Activated CD4-positive, alpha-beta T cell treated with anti-CD3 and anti-CD28 coated beads, Interleukin-2, amount 10 ng/mL, durations not matched to agents 24 days and 14 days (primary cell): ENCODE results near the gene SLC5A4. TPM values are rescaled to one million over a fixed set of nuclear protein-coding genes. Genes with fewer than 3 reads are reported as not detected.
"Not testable (repeated sequence)": the region's sequence is repeated elsewhere in the genome, so short reads cannot be mapped to it uniquely, and the experiment has no call there.

ENCODE experiments used
- DNase-seq: peaks from one replicate; pipeline ENCODE4 v3.0.0; 2022
- H3K27ac Mint-ChIP-seq: one replicate; pipeline ENCODE4 v1.8.0; 2022; ENCODE audit warnings: mild to moderate bottlenecking, mixed read lengths
- H3K27me3 Mint-ChIP-seq: one replicate; pipeline ENCODE4 v1.8.0; 2022; ENCODE audit warnings: mixed read lengths
- H3K36me3 Mint-ChIP-seq: one replicate; pipeline ENCODE4 v1.8.0; 2022; ENCODE audit warnings: low read depth, mild to moderate bottlenecking, mixed read lengths
- H3K4me1 Mint-ChIP-seq: one replicate; pipeline ENCODE4 v1.8.0; 2021; ENCODE audit warnings: mixed read lengths
- H3K4me3 Mint-ChIP-seq: one replicate; pipeline ENCODE4 v1.8.0; 2022; ENCODE audit warnings: mild to moderate bottlenecking, moderate library complexity, mixed read lengths
- H3K9me3 Mint-ChIP-seq: one replicate; pipeline ENCODE4 v1.8.0; 2021; ENCODE audit warnings: mixed read lengths
- intact Hi-C: fragments of 100-400 bp; cut with micrococcal nuclease; formaldehyde crosslinking; loops from one replicate; pipeline ENCODE4 v1.15.1; 2023
- total RNA-seq: library from RNA; stranded (reverse); gene quantifications from 2 replicates; pipeline ENCODE4 v1.2.3, GENCODE V29; 2022

SLC5A4 gene
- not detected in 2 replicates for total RNA-seq

- H3K27ac Mint-ChIP-seq: no peak within 1 kb of the TSS
- no peaks in the 10 kb centered on the region for H3K9me3 Mint-ChIP-seq
- intact Hi-C loops: no loop called here
- no peak within 1 kb of the TSS for H3K4me3 Mint-ChIP-seq
- H3K36me3 Mint-ChIP-seq: no peaks in the 10 kb centered on the region
- no peak for DNase-seq
- H3K27me3 Mint-ChIP-seq: peaks cover 35% of the 10 kb centered on the region
- peaks cover 2% of the 10 kb centered on the region for H3K4me1 Mint-ChIP-seq
Observed at GRCh38 chr22:32255217-32255616, at the start of gene SLC5A4. SLC5A4 (minus strand) TSS chr22:32255347; CDS start chr22:32255329, 18 bp downstream.

- peaks cover 18% of the 10 kb centered on the region for H3K27me3 Mint-ChIP-seq
- H3K9me3 Mint-ChIP-seq, H3K4me3 Mint-ChIP-seq, H3K27ac Mint-ChIP-seq, DNase-seq, H3K36me3 Mint-ChIP-seq, intact Hi-C loops, H3K4me1 Mint-ChIP-seq: not testable (repeated sequence)
Observed at GRCh38 chr22:32293921-32294320, 38.8 kb upstream of the SLC5A4 start.

GRCh38 chr22:32286290-32286840 lies 31.2 kb upstream of the SLC5A4 start:
- peak; percentile 20 for DNase-seq
- intact Hi-C loops: no loop called here
- no peaks in the 10 kb centered on the region for H3K4me1 Mint-ChIP-seq
- no peak overlapping the region for H3K4me3 Mint-ChIP-seq
- no peak overlapping the region for H3K27ac Mint-ChIP-seq
- no peaks in the 10 kb centered on the region for H3K36me3 Mint-ChIP-seq
- H3K9me3 Mint-ChIP-seq: no peaks in the 10 kb centered on the region
- peaks cover 23% of the 10 kb centered on the region for H3K27me3 Mint-ChIP-seq

DNA sequence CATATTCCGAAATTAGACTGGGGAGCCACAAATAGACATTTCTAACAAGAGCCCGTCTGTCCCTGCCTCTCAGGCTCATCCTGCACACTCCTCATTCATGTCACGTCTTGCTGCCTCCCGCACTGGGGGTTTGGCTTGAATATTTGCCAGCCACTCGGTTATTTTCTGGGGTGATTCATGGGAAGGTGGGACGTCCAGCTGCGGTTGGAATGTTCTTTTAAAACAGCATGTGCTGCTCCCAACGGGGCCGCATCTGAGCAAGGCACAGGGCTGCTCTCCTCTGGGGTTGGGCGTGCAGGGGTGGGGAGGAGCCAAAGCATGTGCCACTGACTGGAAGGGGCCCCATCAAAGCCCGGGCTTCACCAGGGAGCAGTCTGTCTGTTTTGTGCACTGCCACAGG lies 25.9 kb upstream of the SLC5A4 start:
- Mint-ChIP-seq H3K4me1 (no peaks in the 10 kb centered on the region), H3K36me3 (no peaks in the 10 kb centered on the region), H3K27me3 (peaks cover 7% of the 10 kb centered on the region), H3K27ac (no peak overlapping the region), H3K9me3 (no peaks in the 10 kb centered on the region), H3K4me3 (no peak overlapping the region)
- intact Hi-C loops: no loop called here
- no peak for DNase-seq

- H3K9me3 Mint-ChIP-seq, DNase-seq, H3K4me1 Mint-ChIP-seq, H3K4me3 Mint-ChIP-seq, H3K27me3 Mint-ChIP-seq, intact Hi-C loops, H3K27ac Mint-ChIP-seq, H3K36me3 Mint-ChIP-seq: not testable (repeated sequence)
Observed at GRCh38 chr22:32275353-32275752, 20.2 kb upstream of the SLC5A4 start.

- no peak for DNase-seq
- Mint-ChIP-seq H3K27ac (no peak overlapping the region), H3K27me3 (peaks cover 2% of the 10 kb centered on the region), H3K36me3 (no peaks in the 10 kb centered on the region), H3K4me3 (no peak overlapping the region), H3K9me3 (no peaks in the 10 kb centered on the region), H3K4me1 (peaks cover 1% of the 10 kb centered on the region)
- intact Hi-C loops: no loop called here
Observed at GRCh38 chr22:32271389-32271788, 16.2 kb upstream of the SLC5A4 start.

DNA sequence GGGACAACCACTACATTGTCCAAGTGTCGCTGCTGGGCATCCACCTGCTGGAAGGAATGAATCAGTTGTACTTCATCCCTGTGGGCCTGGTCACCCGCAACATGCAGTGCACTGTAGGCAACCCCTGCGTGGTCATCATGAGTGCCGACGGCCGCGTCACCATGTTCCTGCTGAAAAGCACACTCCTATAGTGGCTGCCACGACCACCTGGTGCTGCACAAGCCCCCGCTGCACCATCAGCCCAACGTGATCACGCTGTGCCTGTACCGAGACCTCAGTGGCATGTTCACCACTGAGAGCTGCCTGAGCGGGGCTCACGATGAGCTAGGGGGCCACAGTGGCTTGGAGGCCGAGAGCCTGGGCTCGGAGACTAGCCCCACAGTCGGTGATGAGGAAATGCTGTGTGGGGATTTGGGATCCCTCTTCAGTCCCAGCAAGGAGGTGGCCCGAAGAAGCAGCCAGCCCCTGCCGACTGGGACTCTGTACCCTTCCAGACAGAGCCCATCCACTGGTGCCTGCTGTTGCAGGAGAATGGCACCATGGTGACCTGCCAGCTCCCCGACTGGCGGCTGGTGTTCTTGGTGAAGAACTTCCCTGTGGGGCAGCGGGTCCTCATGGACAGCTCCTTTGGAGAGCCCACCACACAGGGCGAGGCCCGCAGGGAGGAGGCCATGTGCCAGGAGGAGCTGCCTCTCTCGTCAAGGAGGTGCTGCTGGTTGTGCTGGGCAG lies 15.7 kb upstream of the SLC5A4 start:
- no peaks in the 10 kb centered on the region for H3K9me3 Mint-ChIP-seq
- no peaks in the 10 kb centered on the region for H3K36me3 Mint-ChIP-seq
- peaks cover 7% of the 10 kb centered on the region for H3K4me1 Mint-ChIP-seq
- H3K4me3 Mint-ChIP-seq: no peak overlapping the region
- H3K27me3 Mint-ChIP-seq: peaks cover 2% of the 10 kb centered on the region
- intact Hi-C loops: no loop called here
- H3K27ac Mint-ChIP-seq: no peak overlapping the region
- DNase-seq: peak; percentile 48

- DNase-seq: no peak
- H3K4me3 Mint-ChIP-seq: no peak overlapping the region
- H3K36me3 Mint-ChIP-seq: no peaks in the 10 kb centered on the region
- intact Hi-C loops: loop anchor here (10.0 kb wide), 1 partner anchor 165 kb away; no protein-coding TSS in a partner anchor
- H3K27me3 Mint-ChIP-seq: peaks cover 2% of the 10 kb centered on the region
- peaks cover 10% of the 10 kb centered on the region for H3K4me1 Mint-ChIP-seq
- no peak overlapping the region for H3K27ac Mint-ChIP-seq
- H3K9me3 Mint-ChIP-seq: no peaks in the 10 kb centered on the region
Observed at GRCh38 chr22:32269316-32269715, 14.2 kb upstream of the SLC5A4 start.

DNA sequence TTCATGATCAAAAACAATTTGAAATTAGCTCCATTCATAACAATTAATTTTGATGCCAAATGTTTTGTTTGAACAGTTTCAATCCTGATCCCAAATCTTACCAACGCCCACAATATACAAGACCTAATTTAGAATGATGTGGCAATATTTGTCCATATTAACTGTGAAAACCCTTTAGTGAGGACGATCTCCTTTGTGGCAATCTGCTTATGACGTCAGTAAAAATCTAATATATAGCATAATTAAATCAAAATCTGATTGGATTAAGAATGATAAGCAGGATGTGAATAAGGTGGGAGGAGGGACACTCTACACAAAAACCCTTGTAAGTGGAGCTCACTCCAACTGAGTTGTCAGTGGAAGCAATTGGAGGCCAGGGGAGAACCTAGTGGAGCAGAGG lies 11.9 kb upstream of the SLC5A4 start:
- Mint-ChIP-seq H3K4me3 (no peak overlapping the region), H3K4me1 (peaks cover 10% of the 10 kb centered on the region), H3K9me3 (no peaks in the 10 kb centered on the region), H3K27me3 (peaks cover 2% of the 10 kb centered on the region), H3K36me3 (no peaks in the 10 kb centered on the region), H3K27ac (no peak overlapping the region)
- no peak for DNase-seq
- intact Hi-C loops: loop anchor here (10.0 kb wide), 1 partner anchor 162 kb away; no protein-coding TSS in a partner anchor

GRCh38 chr22:32265882-32266767 lies 11.0 kb upstream of the SLC5A4 start:
- no peak overlapping the region for H3K27ac Mint-ChIP-seq

DNA sequence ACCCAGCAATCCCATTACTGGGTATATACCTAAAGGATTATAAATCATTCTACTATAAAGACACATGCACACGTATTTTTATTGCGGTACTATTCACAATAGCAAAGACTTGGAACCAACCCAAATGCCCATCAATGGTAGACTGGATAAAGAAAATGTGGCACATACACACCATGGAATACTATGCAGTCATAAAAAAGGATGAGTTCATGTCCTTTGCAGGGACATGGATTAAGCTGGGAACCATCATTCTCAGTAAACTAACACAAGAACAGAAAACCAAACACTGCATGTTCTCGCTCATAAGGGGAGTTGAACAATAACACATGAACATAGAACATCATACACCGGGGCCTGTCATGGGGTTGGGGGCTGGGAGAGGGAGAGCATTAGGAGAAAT lies 8.5 kb upstream of the SLC5A4 start:
- not testable (repeated sequence) for H3K27ac Mint-ChIP-seq, H3K27me3 Mint-ChIP-seq, DNase-seq, H3K4me3 Mint-ChIP-seq, H3K36me3 Mint-ChIP-seq, H3K9me3 Mint-ChIP-seq, H3K4me1 Mint-ChIP-seq
- intact Hi-C loops: loop anchor here (10.0 kb wide), 1 partner anchor 159 kb away; no protein-coding TSS in a partner anchor

More at GRCh38 chr22:32265882-32266767, 11.0 kb upstream of the SLC5A4 start:
- Mint-ChIP-seq H3K27me3 (peaks cover 2% of the 10 kb centered on the region), H3K36me3 (no peaks in the 10 kb centered on the region), H3K4me3 (no peak overlapping the region), H3K9me3 (no peaks in the 10 kb centered on the region), H3K4me1 (peaks cover 10% of the 10 kb centered on the region)
- peak; percentile 90 for DNase-seq
- intact Hi-C loops: loop anchor here (1.0 to 10.0 kb wide), 2 partner anchors 161 to 289 kb away; no protein-coding TSS in a partner anchor

GRCh38 chr22:32261306-32261705 lies 6.2 kb upstream of the SLC5A4 start:
- intact Hi-C loops: loop anchor here (10.0 kb wide), 1 partner anchor 157 kb away; no protein-coding TSS in a partner anchor
- Mint-ChIP-seq H3K27ac (no peak overlapping the region), H3K9me3 (no peaks in the 10 kb centered on the region), H3K36me3 (no peaks in the 10 kb centered on the region), H3K27me3 (peaks cover 17% of the 10 kb centered on the region), H3K4me3 (no peak overlapping the region), H3K4me1 (peaks cover 7% of the 10 kb centered on the region)
- DNase-seq: no peak

DNA sequence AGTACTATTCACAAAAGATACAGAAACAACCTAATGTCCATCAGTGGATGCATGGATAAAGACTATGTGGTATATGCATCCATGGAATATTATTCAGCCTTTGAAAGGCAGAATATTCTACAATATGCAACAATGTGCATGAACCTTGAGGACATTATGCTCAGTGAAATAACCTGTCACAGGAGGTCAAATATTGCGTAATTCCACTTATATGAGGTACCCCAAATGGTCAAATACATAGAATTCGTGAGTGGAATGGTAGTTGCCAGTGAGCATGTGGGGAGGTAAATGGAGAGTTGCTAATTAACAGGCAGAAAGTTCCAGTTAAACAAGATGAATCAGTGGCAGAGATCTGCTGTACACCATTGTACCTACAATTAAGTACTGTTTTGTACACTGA lies 3.6 kb upstream of the SLC5A4 start:
- no peak for DNase-seq
- intact Hi-C loops: no loop called here
- Mint-ChIP-seq H3K4me1 (peaks cover 2% of the 10 kb centered on the region), H3K27me3 (peaks cover 23% of the 10 kb centered on the region), H3K36me3 (no peaks in the 10 kb centered on the region), H3K27ac (no peak overlapping the region), H3K9me3 (no peaks in the 10 kb centered on the region), H3K4me3 (no peak overlapping the region)

DNA sequence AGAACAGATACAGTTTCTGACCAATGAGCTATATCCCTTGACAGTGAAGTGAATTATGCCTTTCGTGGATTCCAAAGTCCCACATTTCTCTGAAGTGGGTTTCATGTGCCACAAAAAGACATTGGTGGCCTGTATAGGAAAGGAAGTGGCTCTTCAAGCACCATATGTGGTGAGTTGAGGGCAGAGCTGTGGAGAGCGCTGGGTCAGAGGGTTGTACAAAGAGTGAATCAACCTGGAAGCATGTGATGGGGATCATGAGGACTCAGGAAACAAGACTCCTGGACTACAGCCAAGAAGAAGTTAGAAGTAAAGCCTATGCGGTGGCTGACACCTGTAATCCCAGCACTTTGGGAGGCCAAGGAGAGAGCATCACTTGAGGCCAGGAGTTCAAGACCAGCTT lies 579 bp upstream of the SLC5A4 start:
- H3K27ac Mint-ChIP-seq: no peak overlapping the region
- H3K4me1 Mint-ChIP-seq: peaks cover 2% of the 10 kb centered on the region
- no peaks in the 10 kb centered on the region for H3K36me3 Mint-ChIP-seq
- H3K27me3 Mint-ChIP-seq: peaks cover 32% of the 10 kb centered on the region
- no peaks in the 10 kb centered on the region for H3K9me3 Mint-ChIP-seq
- H3K4me3 Mint-ChIP-seq: no peak overlapping the region
- intact Hi-C loops: no loop called here
- no peak for DNase-seq
